HG03135 (cell line): ENCODE results near the gene UTS2B.
A peak's percentile ranks its signal among the peaks of the same experiment; 100 is the strongest.

Experiments used
- ATAC-seq: cut with Tn5 transposase; IDR thresholded peaks from one replicate; pipeline ENCODE4 v1.9.1; 2021; ENCODE audit warnings: mild to moderate bottlenecking, moderate library complexity; ENCODE audit not compliant: unreplicated experiment

UTS2B gene

GRCh38 chr3:191329654-191330529 is at the start of gene UTS2B:
Gene UTS2B (minus strand): TSS chr3:191330526. CDS start chr3:191282189, 48,337 bp downstream.
- ATAC-seq: peak; percentile 30

GRCh38 chr3:191380001-191380400 is 49.7 kb upstream of the UTS2B start:
- no peak for ATAC-seq

GRCh38 chr3:191379446-191379845 is 49.1 kb upstream of the UTS2B start:
- ATAC-seq: no peak

- no peak for ATAC-seq
Observed at GRCh38 chr3:191378142-191378812, 48.0 kb upstream of the UTS2B start.

- no peak for ATAC-seq
Observed at GRCh38 chr3:191376516-191377141, 46.3 kb upstream of the UTS2B start.

- no peak for ATAC-seq
Observed at GRCh38 chr3:191373327-191373726, 43.0 kb upstream of the UTS2B start.

- ATAC-seq: no peak
Observed at GRCh38 chr3:191372122-191372521, 41.8 kb upstream of the UTS2B start.

GRCh38 chr3:191369616-191370010 is 39.3 kb upstream of the UTS2B start:
- ATAC-seq: no peak

GRCh38 chr3:191368755-191369615 is 38.7 kb upstream of the UTS2B start:
- no peak for ATAC-seq

- no peak for ATAC-seq
Observed at GRCh38 chr3:191366675-191367074, 36.3 kb upstream of the UTS2B start.

GRCh38 chr3:191363221-191363620 is 32.9 kb upstream of the UTS2B start:
- ATAC-seq: no peak

- ATAC-seq: no peak
Observed at GRCh38 chr3:191362524-191363090, 32.3 kb upstream of the UTS2B start.

GRCh38 chr3:191362037-191362436 is 31.7 kb upstream of the UTS2B start:
- no peak for ATAC-seq

GRCh38 chr3:191361456-191361855 is 31.1 kb upstream of the UTS2B start:
- ATAC-seq: no peak

- no peak for ATAC-seq
Observed at GRCh38 chr3:191360620-191361019, 30.3 kb upstream of the UTS2B start.

GRCh38 chr3:191358929-191359328 is 28.6 kb upstream of the UTS2B start:
- ATAC-seq: no peak

GRCh38 chr3:191357909-191358308 is 27.6 kb upstream of the UTS2B start:
- no peak for ATAC-seq

GRCh38 chr3:191356631-191357439 is 26.5 kb upstream of the UTS2B start:
- no peak for ATAC-seq

- peak; percentile 79 for ATAC-seq
Observed at GRCh38 chr3:191355406-191355805, 25.1 kb upstream of the UTS2B start.
